ENCODE measurements around the gene SF3A1. TPM values are rescaled to one million over a fixed set of nuclear protein-coding genes. Genes with fewer than 3 reads are reported as not detected.

The SF3A1 gene
- total and polyA plus RNA-seq, 4 donors = 19.6 to 41.6 (median 23.9) TPM

DNA sequence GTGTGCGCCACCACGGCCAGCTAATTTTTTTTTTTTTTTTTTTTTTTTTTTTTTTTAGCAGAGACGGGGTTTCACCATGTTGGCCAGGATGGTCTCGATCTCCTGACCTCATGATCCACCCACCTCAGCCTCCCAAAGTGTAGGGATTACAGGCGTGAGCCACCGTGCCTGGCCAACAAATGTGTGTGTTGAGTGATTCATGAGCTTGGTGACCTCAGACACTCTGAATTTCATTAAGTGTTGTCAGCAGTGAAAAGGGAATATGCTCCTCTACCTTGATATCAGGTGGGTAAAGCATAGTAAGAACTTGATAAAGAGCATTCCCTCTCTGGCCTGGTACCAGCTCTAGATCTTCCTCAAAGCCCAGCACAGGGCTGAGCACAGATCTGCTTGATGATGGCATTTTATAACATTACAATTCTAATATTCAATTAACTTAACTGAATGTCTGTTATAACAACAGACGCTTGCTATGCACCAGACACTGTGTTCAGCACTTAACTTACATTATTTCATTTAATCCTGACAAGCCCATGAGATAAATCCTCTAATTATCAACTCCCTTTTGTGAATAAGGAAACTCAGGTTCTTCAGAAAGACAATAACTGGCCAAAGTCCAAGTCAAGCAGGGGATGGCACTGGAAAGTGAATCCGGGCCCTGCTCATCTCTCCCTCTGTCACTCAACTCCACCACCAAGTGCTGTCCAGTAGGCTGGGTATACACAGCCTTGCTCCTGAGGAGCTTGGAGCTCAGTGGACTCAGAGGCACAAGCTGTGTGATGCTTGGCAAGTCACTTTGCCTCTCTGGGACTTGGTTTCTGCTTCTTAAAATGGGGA lies 42.9 kb downstream of the SF3A1 start:
- peaks cover 29 to 70% (median 43%) of the 10 kb centered on the region in 4 donors for H3K4me1 ChIP-seq (ENCODE audit: control insufficient read depth in 4 of 4, insufficient read depth in 4 of 4, low read length in 3 of 4)
- H3K27me3 ChIP-seq (ENCODE audit: control insufficient read depth in 4 of 4, insufficient read depth in 4 of 4, low read length in 3 of 4) = no peaks in the 10 kb centered on the region
- DNase-seq (ENCODE audit: low spot score) = no peak
- peaks cover 0 to 2% (median 0%) of the 10 kb centered on the region in 4 donors for H3K36me3 ChIP-seq (ENCODE audit: control insufficient read depth in 4 of 4, insufficient read depth in 3 of 4, low read depth in 1 of 4, low read length in 3 of 4)
- H3K4me3 ChIP-seq (ENCODE audit: low read depth in 1 of 3, low read length in 3 of 3) = no peak overlapping the region
- 89% methylated on average over 8 of the region's 8 CpGs for WGBS
- H3K27ac ChIP-seq (ENCODE audit: low read depth in 1 of 2, low read length in 2 of 2) = no peak overlapping the region
- no peak for TF ChIP-seq YY1 (IDR thresholded peaks at IDR 0.05)
- no peak for TF ChIP-seq ZBTB33 (IDR thresholded peaks at IDR 0.05)
- TF ChIP-seq, protein P1, sequence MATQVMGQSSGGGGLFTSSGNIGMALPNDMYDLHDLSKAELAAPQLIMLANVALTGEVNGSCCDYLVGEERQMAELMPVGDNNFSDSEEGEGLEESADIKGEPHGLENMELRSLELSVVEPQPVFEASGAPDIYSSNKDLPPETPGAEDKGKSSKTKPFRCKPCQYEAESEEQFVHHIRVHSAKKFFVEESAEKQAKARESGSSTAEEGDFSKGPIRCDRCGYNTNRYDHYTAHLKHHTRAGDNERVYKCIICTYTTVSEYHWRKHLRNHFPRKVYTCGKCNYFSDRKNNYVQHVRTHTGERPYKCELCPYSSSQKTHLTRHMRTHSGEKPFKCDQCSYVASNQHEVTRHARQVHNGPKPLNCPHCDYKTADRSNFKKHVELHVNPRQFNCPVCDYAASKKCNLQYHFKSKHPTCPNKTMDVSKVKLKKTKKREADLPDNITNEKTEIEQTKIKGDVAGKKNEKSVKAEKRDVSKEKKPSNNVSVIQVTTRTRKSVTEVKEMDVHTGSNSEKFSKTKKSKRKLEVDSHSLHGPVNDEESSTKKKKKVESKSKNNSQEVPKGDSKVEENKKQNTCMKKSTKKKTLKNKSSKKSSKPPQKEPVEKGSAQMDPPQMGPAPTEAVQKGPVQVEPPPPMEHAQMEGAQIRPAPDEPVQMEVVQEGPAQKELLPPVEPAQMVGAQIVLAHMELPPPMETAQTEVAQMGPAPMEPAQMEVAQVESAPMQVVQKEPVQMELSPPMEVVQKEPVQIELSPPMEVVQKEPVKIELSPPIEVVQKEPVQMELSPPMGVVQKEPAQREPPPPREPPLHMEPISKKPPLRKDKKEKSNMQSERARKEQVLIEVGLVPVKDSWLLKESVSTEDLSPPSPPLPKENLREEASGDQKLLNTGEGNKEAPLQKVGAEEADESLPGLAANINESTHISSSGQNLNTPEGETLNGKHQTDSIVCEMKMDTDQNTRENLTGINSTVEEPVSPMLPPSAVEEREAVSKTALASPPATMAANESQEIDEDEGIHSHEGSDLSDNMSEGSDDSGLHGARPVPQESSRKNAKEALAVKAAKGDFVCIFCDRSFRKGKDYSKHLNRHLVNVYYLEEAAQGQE (IDR thresholded peaks at IDR 0.05) = no peak
- TF ChIP-seq TAF1 (conservative IDR thresholded peaks at IDR 0.05) = no peak
- TF ChIP-seq, protein P2, sequence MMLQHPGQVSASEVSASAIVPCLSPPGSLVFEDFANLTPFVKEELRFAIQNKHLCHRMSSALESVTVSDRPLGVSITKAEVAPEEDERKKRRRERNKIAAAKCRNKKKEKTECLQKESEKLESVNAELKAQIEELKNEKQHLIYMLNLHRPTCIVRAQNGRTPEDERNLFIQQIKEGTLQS (IDR thresholded peaks at IDR 0.05) = no peak
- TF ChIP-seq RXRA (IDR thresholded peaks at IDR 0.05) = no peak
- TF ChIP-seq FOXA1 (IDR thresholded peaks at IDR 0.05) = no peak
- no peak for TF ChIP-seq EGR1 (IDR thresholded peaks at IDR 0.05; ENCODE audit: low read depth in 2 of 2)
- no peak for TF ChIP-seq JUND (IDR thresholded peaks at IDR 0.05)
- no peak for TF ChIP-seq GABPA (IDR thresholded peaks at IDR 0.05 in 1 of 2, conservative IDR thresholded peaks at IDR 0.05 in 1 of 2)
- TF ChIP-seq, protein P3, sequence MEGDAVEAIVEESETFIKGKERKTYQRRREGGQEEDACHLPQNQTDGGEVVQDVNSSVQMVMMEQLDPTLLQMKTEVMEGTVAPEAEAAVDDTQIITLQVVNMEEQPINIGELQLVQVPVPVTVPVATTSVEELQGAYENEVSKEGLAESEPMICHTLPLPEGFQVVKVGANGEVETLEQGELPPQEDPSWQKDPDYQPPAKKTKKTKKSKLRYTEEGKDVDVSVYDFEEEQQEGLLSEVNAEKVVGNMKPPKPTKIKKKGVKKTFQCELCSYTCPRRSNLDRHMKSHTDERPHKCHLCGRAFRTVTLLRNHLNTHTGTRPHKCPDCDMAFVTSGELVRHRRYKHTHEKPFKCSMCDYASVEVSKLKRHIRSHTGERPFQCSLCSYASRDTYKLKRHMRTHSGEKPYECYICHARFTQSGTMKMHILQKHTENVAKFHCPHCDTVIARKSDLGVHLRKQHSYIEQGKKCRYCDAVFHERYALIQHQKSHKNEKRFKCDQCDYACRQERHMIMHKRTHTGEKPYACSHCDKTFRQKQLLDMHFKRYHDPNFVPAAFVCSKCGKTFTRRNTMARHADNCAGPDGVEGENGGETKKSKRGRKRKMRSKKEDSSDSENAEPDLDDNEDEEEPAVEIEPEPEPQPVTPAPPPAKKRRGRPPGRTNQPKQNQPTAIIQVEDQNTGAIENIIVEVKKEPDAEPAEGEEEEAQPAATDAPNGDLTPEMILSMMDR (IDR thresholded peaks at IDR 0.05; ENCODE audit: low read depth, low read length, missing input control) = no peak
- no peak for TF ChIP-seq HNF4G (IDR thresholded peaks at IDR 0.05)
- TF ChIP-seq, protein P4, sequence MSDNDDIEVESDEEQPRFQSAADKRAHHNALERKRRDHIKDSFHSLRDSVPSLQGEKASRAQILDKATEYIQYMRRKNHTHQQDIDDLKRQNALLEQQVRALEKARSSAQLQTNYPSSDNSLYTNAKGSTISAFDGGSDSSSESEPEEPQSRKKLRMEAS (IDR thresholded peaks at IDR 0.05) = no peak
- no peak for TF ChIP-seq SP1 (IDR thresholded peaks at IDR 0.05)
- no peak for TF ChIP-seq NR2F2 (IDR thresholded peaks at IDR 0.05)
- TF ChIP-seq RAD21 (IDR thresholded peaks at IDR 0.05) = no peak
- TF ChIP-seq FOXA2 (IDR thresholded peaks at IDR 0.05) = no peak
- TF ChIP-seq HNF4A (conservative IDR thresholded peaks at IDR 0.05) = no peak
- no peak overlapping the region for H3K9ac ChIP-seq (ENCODE audit: low read depth in 1 of 2, low read length in 2 of 2)
- no peaks in the 10 kb centered on the region for H3K9me3 ChIP-seq (ENCODE audit: control insufficient read depth in 4 of 4, low read length in 3 of 4)

Measured in liver (tissue), 9 donors.